ENCODE data around the gene NID1.

The NID1 gene

DNA sequence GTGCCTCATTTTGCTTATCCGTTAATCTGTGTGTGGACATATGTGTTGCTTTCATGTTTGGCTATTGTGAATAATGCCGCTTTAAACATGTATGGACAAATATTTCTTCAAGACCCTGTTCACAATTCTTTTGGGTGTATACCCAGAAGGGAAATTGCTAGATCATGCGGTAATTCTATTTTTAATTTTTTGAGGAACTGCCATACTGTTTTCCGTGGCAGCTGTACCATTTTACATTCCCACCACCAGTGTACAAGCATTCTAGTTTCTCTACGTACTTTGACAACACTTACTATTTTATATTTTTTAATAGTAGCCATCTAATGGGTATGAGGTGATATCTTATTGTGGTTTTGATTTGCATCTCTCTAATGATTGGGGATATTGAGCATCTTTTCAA lies 7.1 kb upstream of the NID1 start:
- no peak overlapping the region for H3K27ac ChIP-seq
- H3K4me3 ChIP-seq: no peak overlapping the region
- DNase-seq (ENCODE audit: low read depth, low spot score): no peak
- H3K36me3 ChIP-seq (ENCODE audit: insufficient read depth, low read length): no peaks in the 10 kb centered on the region
- TF ChIP-seq EZH2 (IDR thresholded peaks at IDR 0.05): no peak
- TF ChIP-seq POLR2AphosphoS5 (IDR thresholded peaks at IDR 0.05; ENCODE audit: borderline replicate concordance, low read depth, low read length): no peak
- TF ChIP-seq FOXP2 (optimal IDR thresholded peaks at IDR 0.05; ENCODE audit: control extremely low read depth, extremely low read length, insufficient read depth): no peak
- no peak overlapping the region for H3K9ac ChIP-seq (ENCODE audit: insufficient read length)
- no peaks in the 10 kb centered on the region for H3K9me3 ChIP-seq (ENCODE audit: low read depth, low read length)

DNA sequence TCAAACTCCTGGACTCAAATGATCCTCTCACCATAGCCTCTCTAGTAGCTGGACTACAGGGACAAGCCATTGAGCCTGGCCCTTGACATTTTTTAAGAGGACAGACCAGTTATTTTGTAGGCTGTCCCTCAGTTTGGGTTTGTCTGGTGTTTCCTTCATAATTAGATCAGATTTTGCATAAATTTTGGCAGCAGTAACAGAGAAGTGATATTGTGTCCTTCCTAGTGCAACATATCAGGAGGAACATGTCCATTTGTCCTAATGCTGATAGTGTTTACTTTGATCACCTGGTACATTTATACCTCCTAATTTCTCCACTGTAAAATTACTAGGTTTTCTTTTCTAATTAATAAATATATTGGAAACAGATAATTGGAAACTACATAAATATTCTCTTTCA lies 5.9 kb upstream of the NID1 start:
- Histone ChIP-seq H3K27ac (no peak overlapping the region), H3K9me3 (ENCODE audit: low read depth, low read length) (no peaks in the 10 kb centered on the region), H3K9ac (ENCODE audit: insufficient read length) (no peak overlapping the region), H3K36me3 (ENCODE audit: insufficient read depth, low read length) (no peaks in the 10 kb centered on the region), H3K4me3 (no peak overlapping the region)
- DNase-seq (ENCODE audit: low read depth, low spot score): no peak
- TF ChIP-seq POLR2AphosphoS5 (IDR thresholded peaks at IDR 0.05; ENCODE audit: borderline replicate concordance, low read depth, low read length) (no peak), FOXP2 (optimal IDR thresholded peaks at IDR 0.05; ENCODE audit: control extremely low read depth, extremely low read length, insufficient read depth) (no peak), EZH2 (IDR thresholded peaks at IDR 0.05) (no peak)

DNA sequence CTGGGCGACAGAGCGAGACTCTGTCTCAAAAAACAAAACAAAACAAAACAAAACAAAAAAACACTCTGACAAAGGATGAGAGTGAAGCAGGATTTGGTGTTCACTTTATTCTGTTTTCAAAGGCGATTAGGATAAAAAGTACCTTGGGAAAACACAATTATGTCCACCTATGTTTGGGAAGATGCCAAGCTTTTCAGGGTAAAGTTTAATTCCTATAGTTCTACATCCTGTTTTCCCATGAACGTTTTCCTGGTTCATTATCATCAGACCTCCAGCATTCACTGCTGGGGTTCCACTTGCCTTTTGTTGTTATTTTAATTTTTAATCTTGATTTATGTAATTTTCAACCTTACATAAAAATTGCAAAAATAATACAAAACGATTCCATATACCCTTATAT lies 4.9 kb upstream of the NID1 start:
- DNase-seq (ENCODE audit: low read depth, low spot score): no peak

DNA sequence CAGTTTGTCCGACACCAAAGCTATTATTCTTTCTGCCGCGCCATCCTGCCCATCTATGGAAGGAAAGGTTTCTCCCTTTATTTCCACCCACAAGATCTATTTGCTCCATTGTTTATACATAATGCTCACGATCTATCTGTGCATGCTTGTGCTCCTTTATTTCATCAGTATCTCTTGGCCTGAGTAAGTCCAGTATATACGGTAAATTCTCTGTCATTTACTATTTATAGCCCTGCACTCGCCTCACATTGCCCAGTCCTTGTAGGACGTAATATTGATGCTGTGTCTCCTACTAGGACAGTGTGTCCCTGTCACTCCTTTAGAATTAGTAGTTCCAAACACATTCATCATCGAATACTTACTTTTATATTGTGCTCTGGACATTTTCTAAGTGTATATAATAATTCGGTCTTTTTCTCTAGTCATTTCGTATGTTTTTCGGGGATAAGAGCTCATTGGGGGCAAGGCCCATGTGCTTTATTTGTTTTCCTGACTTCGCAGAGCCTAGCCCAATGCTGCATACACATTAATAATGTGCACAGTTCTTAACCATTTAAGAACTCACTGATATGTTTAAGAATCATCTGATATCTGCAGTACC lies 3.1 kb upstream of the NID1 start:
- no peak overlapping the region for H3K27ac ChIP-seq
- H3K4me3 ChIP-seq: no peak overlapping the region
- TF ChIP-seq EZH2 (IDR thresholded peaks at IDR 0.05) (no peak), POLR2AphosphoS5 (IDR thresholded peaks at IDR 0.05; ENCODE audit: borderline replicate concordance, low read depth, low read length) (no peak), FOXP2 (optimal IDR thresholded peaks at IDR 0.05; ENCODE audit: control extremely low read depth, extremely low read length, insufficient read depth) (no peak)
- no peaks in the 10 kb centered on the region for H3K9me3 ChIP-seq (ENCODE audit: low read depth, low read length)
- no peak for DNase-seq (ENCODE audit: low read depth, low spot score)
- H3K36me3 ChIP-seq (ENCODE audit: insufficient read depth, low read length): no peaks in the 10 kb centered on the region
- H3K9ac ChIP-seq (ENCODE audit: insufficient read length): no peak overlapping the region

More for the DNA sequence above, 4.9 kb upstream of the NID1 start:
- Histone ChIP-seq H3K36me3 (ENCODE audit: insufficient read depth, low read length) (no peaks in the 10 kb centered on the region), H3K27ac (no peak overlapping the region), H3K4me3 (no peak overlapping the region), H3K9me3 (ENCODE audit: low read depth, low read length) (no peaks in the 10 kb centered on the region), H3K9ac (ENCODE audit: insufficient read length) (no peak overlapping the region)
- TF ChIP-seq POLR2AphosphoS5 (IDR thresholded peaks at IDR 0.05; ENCODE audit: borderline replicate concordance, low read depth, low read length) (no peak), EZH2 (IDR thresholded peaks at IDR 0.05) (no peak), FOXP2 (optimal IDR thresholded peaks at IDR 0.05; ENCODE audit: control extremely low read depth, extremely low read length, insufficient read depth) (no peak)

DNA sequence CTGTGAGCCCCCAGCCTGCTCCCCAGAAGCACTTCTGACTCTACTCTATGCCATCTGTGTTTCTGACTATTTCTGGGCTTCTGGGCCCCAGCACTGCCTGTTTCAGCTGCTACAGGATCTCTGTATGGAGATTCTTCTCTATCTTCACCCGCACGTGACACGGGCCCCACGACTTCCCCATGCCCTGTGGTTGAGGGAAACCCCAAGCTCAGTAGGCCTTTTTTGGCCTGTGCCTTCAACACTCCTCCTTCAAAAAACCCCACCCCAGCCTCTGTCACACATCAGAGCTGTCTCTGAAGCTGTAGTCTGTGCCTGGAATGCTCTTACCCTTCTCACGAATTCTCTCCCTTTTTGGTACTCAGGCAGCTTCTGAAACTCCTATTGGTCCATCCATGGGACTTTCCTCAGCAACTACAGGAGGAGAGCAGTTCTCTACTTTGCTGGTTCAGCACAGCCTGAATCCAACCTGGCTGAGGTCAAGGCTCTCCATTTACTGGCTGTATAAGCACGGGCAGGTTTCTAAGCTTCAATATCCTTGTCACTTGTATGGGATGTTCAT lies 2.0 kb upstream of the NID1 start:
- Histone ChIP-seq H3K9ac (ENCODE audit: insufficient read length) (no peak overlapping the region), H3K4me3 (no peak overlapping the region)
- no peak for DNase-seq (ENCODE audit: low read depth, low spot score)

DNA sequence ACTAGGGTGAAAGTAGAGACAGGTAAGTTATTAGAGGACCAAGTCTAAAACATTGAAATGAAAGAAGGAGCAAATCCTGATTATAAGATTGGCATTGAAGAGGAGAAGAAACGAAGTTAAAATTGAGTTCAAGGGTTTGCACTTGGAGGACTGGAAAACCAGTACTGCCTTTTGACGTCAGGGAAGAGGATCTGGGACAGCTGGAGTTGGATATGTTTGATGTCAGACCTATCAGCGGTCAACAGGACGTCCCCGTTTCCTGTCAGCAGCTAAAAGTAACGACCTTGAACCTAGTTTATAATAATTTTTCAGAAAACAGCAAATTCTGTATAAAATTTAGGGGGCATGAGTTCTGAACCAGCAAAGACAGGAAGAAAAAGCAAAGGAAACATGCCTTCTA lies 1.2 kb upstream of the NID1 start:
- no peak for DNase-seq (ENCODE audit: low read depth, low spot score)
- no peak overlapping the region for H3K4me3 ChIP-seq
- no peak overlapping the region for H3K27ac ChIP-seq
- H3K36me3 ChIP-seq (ENCODE audit: insufficient read depth, low read length): no peaks in the 10 kb centered on the region
- TF ChIP-seq FOXP2 (optimal IDR thresholded peaks at IDR 0.05; ENCODE audit: control extremely low read depth, extremely low read length, insufficient read depth) (no peak), POLR2AphosphoS5 (IDR thresholded peaks at IDR 0.05; ENCODE audit: borderline replicate concordance, low read depth, low read length) (no peak), EZH2 (IDR thresholded peaks at IDR 0.05) (no peak)
- no peak overlapping the region for H3K9ac ChIP-seq (ENCODE audit: insufficient read length)
- no peaks in the 10 kb centered on the region for H3K9me3 ChIP-seq (ENCODE audit: low read depth, low read length)

More for the DNA sequence above, 2.0 kb upstream of the NID1 start:
- Histone ChIP-seq H3K9me3 (ENCODE audit: low read depth, low read length) (no peaks in the 10 kb centered on the region), H3K36me3 (ENCODE audit: insufficient read depth, low read length) (no peaks in the 10 kb centered on the region), H3K27ac (no peak overlapping the region)
- no peak for TF ChIP-seq POLR2AphosphoS5 (IDR thresholded peaks at IDR 0.05; ENCODE audit: borderline replicate concordance, low read depth, low read length)
- TF ChIP-seq FOXP2 (optimal IDR thresholded peaks at IDR 0.05; ENCODE audit: control extremely low read depth, extremely low read length, insufficient read depth): no peak
- no peak for TF ChIP-seq EZH2 (IDR thresholded peaks at IDR 0.05)

DNA sequence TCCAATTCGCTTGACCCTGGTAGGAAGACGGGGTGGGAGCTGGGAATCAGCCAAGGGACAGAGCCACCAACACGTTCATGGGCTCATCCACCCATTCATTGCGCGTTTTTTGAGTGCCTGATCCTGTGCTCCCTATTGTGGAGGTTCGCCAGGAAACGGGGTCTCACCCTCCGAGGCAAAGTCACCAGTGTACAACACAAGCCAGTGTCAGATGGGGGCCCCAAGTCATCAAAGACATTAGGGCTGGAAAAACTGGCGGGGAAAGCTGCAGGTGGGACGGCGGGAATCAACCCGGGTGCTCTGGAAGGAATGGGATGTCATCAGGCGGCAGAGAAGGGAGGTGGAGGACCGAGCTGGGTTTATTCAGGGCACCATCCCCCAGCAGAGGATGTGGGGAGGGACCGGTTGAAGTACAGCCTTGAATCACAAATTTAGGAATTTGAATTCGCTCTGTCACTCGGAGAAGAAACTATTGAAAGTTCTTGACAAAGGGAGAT lies 667 bp upstream of the NID1 start:
- no peak overlapping the region for H3K9ac ChIP-seq (ENCODE audit: insufficient read length)
- peak overlapping the region; percentile 81 for H3K4me3 ChIP-seq
- DNase-seq (ENCODE audit: low read depth, low spot score): no peak
- TF ChIP-seq EZH2 (IDR thresholded peaks at IDR 0.05): no peak
- no peak for TF ChIP-seq POLR2AphosphoS5 (IDR thresholded peaks at IDR 0.05; ENCODE audit: borderline replicate concordance, low read depth, low read length)
- no peak for TF ChIP-seq FOXP2 (optimal IDR thresholded peaks at IDR 0.05; ENCODE audit: control extremely low read depth, extremely low read length, insufficient read depth)
- no peak overlapping the region for H3K27ac ChIP-seq
- no peaks in the 10 kb centered on the region for H3K9me3 ChIP-seq (ENCODE audit: low read depth, low read length)
- no peaks in the 10 kb centered on the region for H3K36me3 ChIP-seq (ENCODE audit: insufficient read depth, low read length)

DNA sequence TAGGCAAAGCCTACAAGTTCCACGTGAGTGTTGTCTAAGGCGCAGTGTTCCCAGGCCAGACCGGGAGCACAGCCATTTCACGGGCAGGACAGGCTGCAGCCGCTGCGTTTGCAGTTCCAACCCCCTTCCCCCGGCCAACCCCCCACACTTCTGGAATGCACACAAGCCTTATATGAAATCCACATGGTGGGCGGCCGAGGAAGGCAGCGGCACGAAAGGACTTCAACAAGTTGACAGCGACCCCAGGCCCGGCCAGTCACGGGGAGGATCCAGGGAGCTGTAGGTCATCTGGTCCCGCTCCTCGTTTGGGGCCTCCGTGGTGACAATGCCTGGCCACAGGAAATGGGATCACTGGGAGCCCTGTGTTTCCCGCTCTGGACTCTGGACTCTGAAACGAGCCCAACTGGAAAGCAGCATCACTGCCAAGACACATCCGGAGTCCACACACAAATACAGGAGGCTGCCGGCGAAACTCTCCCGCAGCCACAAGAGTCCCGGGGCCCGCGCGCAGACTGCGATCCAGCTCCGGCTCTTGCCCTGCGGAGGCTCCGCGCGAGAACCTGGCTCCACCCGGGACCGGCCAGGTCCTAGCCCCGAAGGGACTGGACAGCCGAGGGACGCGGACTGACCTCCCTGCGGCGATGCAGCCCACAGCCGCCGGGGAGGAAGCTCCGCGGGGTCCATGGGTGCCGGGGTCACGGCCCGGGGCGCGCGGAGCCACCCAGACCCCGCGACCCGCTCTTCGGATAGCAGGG lies 794 bp downstream of the NID1 start:
- DNase-seq (ENCODE audit: low read depth, low spot score): no peak
- no peaks in the 10 kb centered on the region for H3K36me3 ChIP-seq (ENCODE audit: insufficient read depth, low read length)
- no peak overlapping the region for H3K27ac ChIP-seq
- peak overlapping the region; percentile 81 for H3K4me3 ChIP-seq
- TF ChIP-seq POLR2AphosphoS5 (IDR thresholded peaks at IDR 0.05; ENCODE audit: borderline replicate concordance, low read depth, low read length): no peak
- TF ChIP-seq EZH2 (IDR thresholded peaks at IDR 0.05): no peak
- TF ChIP-seq FOXP2 (optimal IDR thresholded peaks at IDR 0.05; ENCODE audit: control extremely low read depth, extremely low read length, insufficient read depth): no peak
- no peaks in the 10 kb centered on the region for H3K9me3 ChIP-seq (ENCODE audit: low read depth, low read length)
- peak overlapping the region; percentile 51 for H3K9ac ChIP-seq (ENCODE audit: insufficient read length)

All from SK-N-MC (cell line).